RPMI8226 (cell line): ENCODE measurements around the gene NSG1.

ENCODE experiments used
- DNase-seq: peaks from one replicate; pipeline ENCODE4 v3.0.0-alpha.2; 2015

Gene NSG1

GRCh38 chr4:4396628-4397440 is 9.9 kb downstream of the NSG1 start:
- DNase-seq = no peak

GRCh38 chr4:4397441-4397819 is 10.5 kb downstream of the NSG1 start:
- DNase-seq = no peak

GRCh38 chr4:4398430-4398829 is 11.5 kb downstream of the NSG1 start:
- DNase-seq = no peak

- no peak for DNase-seq
These were observed 14.1 kb downstream of the NSG1 start for GRCh38 chr4:4401036-4401435.

GRCh38 chr4:4402966-4403365 is 16.1 kb downstream of the NSG1 start:
- no peak for DNase-seq

GRCh38 chr4:4405358-4405962 is 18.6 kb downstream of the NSG1 start:
- DNase-seq = no peak

- no peak for DNase-seq
These were observed 19.8 kb downstream of the NSG1 start for GRCh38 chr4:4406455-4407298.

GRCh38 chr4:4407299-4408131 is 20.6 kb downstream of the NSG1 start:
- DNase-seq = no peak

GRCh38 chr4:4408132-4408523 is 21.2 kb downstream of the NSG1 start:
- DNase-seq = no peak

GRCh38 chr4:4408576-4409335 is 21.9 kb downstream of the NSG1 start:
- no peak for DNase-seq

GRCh38 chr4:4409416-4410115 is 22.7 kb downstream of the NSG1 start:
- DNase-seq = no peak

GRCh38 chr4:4410271-4410670 is 23.4 kb downstream of the NSG1 start:
- DNase-seq = no peak

GRCh38 chr4:4411906-4412305 is 25.0 kb downstream of the NSG1 start:
- DNase-seq = no peak

- DNase-seq = no peak
These were observed 25.9 kb downstream of the NSG1 start for GRCh38 chr4:4412641-4413372.

- no peak for DNase-seq
These were observed 26.4 kb downstream of the NSG1 start for GRCh38 chr4:4413373-4413725.

- DNase-seq = no peak
These were observed 26.9 kb downstream of the NSG1 start for GRCh38 chr4:4413806-4414205.

GRCh38 chr4:4415107-4415805 is 28.4 kb downstream of the NSG1 start:
- DNase-seq = no peak

- DNase-seq = no peak
These were observed 29.2 kb downstream of the NSG1 start for GRCh38 chr4:4415806-4416805.

- DNase-seq = no peak
These were observed 30.1 kb downstream of the NSG1 start for GRCh38 chr4:4416981-4417380.
